Activated naive CD8-positive, alpha-beta T cell treated with anti-CD3 and anti-CD28 coated beads, Interleukin-2, amount 50 U/mL, for 24 hours (primary cell): Measurements from ENCODE around the gene EDNRA.
A peak's percentile ranks its signal among the peaks of the same experiment; 100 is the strongest.

ENCODE experiments used
- ATAC-seq: fragments of 150-1000 bp; cut with Tn5 transposase; one replicate; pipeline ENCODE4 v1.10.0; 2021
- DNase-seq: peaks from one replicate; pipeline ENCODE4 v3.0.0; 2021
- H3K27ac Mint-ChIP-seq: one replicate; pipeline ENCODE4 v1.8.0; 2021; ENCODE audit warnings: mild to moderate bottlenecking, mixed read lengths
- H3K27me3 Mint-ChIP-seq: one replicate; pipeline ENCODE4 v1.8.0; 2021; ENCODE audit warnings: mixed read lengths
- H3K36me3 Mint-ChIP-seq: one replicate; pipeline ENCODE4 v1.8.0; 2021; ENCODE audit warnings: low read depth, mixed read lengths
- H3K4me1 Mint-ChIP-seq: one replicate; pipeline ENCODE4 v1.8.0; 2021; ENCODE audit warnings: mixed read lengths
- H3K4me3 Mint-ChIP-seq: one replicate; pipeline ENCODE4 v1.8.0; 2021; ENCODE audit warnings: mild to moderate bottlenecking, moderate library complexity, mixed read lengths
- H3K9me3 Mint-ChIP-seq: one replicate; pipeline ENCODE4 v1.8.0; 2021; ENCODE audit warnings: mixed read lengths

EDNRA gene

GRCh38 chr4:147542229-147542990 is 61.5 kb downstream of the EDNRA start:
- Mint-ChIP-seq H3K27me3 (peaks cover 4% of the 10 kb centered on the region), H3K9me3 (no peaks in the 10 kb centered on the region), H3K4me3 (no peak overlapping the region), H3K27ac (no peak overlapping the region), H3K4me1 (no peaks in the 10 kb centered on the region), H3K36me3 (no peaks in the 10 kb centered on the region)
- DNase-seq (no peak), ATAC-seq (no peak)

GRCh38 chr4:147543034-147543433 is 62.1 kb downstream of the EDNRA start:
- no peak overlapping the region for H3K27ac Mint-ChIP-seq
- H3K27me3 Mint-ChIP-seq, result peaks cover 4% of the 10 kb centered on the region
- no peaks in the 10 kb centered on the region for H3K4me1 Mint-ChIP-seq
- no peak for DNase-seq
- H3K9me3 Mint-ChIP-seq, result no peaks in the 10 kb centered on the region
- ATAC-seq, result no peak
- H3K4me3 Mint-ChIP-seq, result no peak overlapping the region
- no peaks in the 10 kb centered on the region for H3K36me3 Mint-ChIP-seq

GRCh38 chr4:147546349-147546748 is 65.5 kb downstream of the EDNRA start:
- DNase-seq (no peak), ATAC-seq (no peak)
- Mint-ChIP-seq H3K9me3 (no peaks in the 10 kb centered on the region), H3K27ac (no peak overlapping the region), H3K4me3 (no peak overlapping the region), H3K27me3 (peaks cover 3% of the 10 kb centered on the region), H3K4me1 (no peaks in the 10 kb centered on the region), H3K36me3 (no peaks in the 10 kb centered on the region)

GRCh38 chr4:147547314-147548056 is 66.6 kb downstream of the EDNRA start:
- Mint-ChIP-seq H3K9me3 (peaks cover 4% of the 10 kb centered on the region), H3K4me1 (no peaks in the 10 kb centered on the region), H3K27ac (no peak overlapping the region), H3K36me3 (no peaks in the 10 kb centered on the region), H3K4me3 (no peak overlapping the region), H3K27me3 (peaks cover 3% of the 10 kb centered on the region)
- ATAC-seq (peak; percentile 40), DNase-seq (no peak)

- ATAC-seq (no peak), DNase-seq (no peak)
- no peaks in the 10 kb centered on the region for H3K36me3 Mint-ChIP-seq
- H3K27me3 Mint-ChIP-seq, result peaks cover 3% of the 10 kb centered on the region
- no peak overlapping the region for H3K4me3 Mint-ChIP-seq
- H3K27ac Mint-ChIP-seq, result no peak overlapping the region
- H3K4me1 Mint-ChIP-seq, result no peaks in the 10 kb centered on the region
- peaks cover 4% of the 10 kb centered on the region for H3K9me3 Mint-ChIP-seq
These were observed 67.4 kb downstream of the EDNRA start for GRCh38 chr4:147548256-147548655.

GRCh38 chr4:147550626-147551246 is 69.8 kb downstream of the EDNRA start:
- H3K27ac Mint-ChIP-seq, result no peak overlapping the region
- ATAC-seq (peak; percentile 46), DNase-seq (no peak)
- H3K36me3 Mint-ChIP-seq, result no peaks in the 10 kb centered on the region
- H3K4me3 Mint-ChIP-seq, result no peak overlapping the region
- H3K9me3 Mint-ChIP-seq, result peaks cover 4% of the 10 kb centered on the region
- peaks cover 3% of the 10 kb centered on the region for H3K27me3 Mint-ChIP-seq
- no peaks in the 10 kb centered on the region for H3K4me1 Mint-ChIP-seq

GRCh38 chr4:147560625-147561024 is 79.7 kb downstream of the EDNRA start:
- H3K27ac Mint-ChIP-seq, result no peak overlapping the region
- DNase-seq (no peak), ATAC-seq (no peak)
- no peaks in the 10 kb centered on the region for H3K9me3 Mint-ChIP-seq
- H3K4me1 Mint-ChIP-seq, result no peaks in the 10 kb centered on the region
- H3K4me3 Mint-ChIP-seq, result no peak overlapping the region
- H3K27me3 Mint-ChIP-seq, result no peaks in the 10 kb centered on the region
- no peaks in the 10 kb centered on the region for H3K36me3 Mint-ChIP-seq

GRCh38 chr4:147566762-147567161 is 85.9 kb downstream of the EDNRA start:
- Mint-ChIP-seq H3K36me3 (no peaks in the 10 kb centered on the region), H3K9me3 (no peaks in the 10 kb centered on the region), H3K27me3 (peaks cover 5% of the 10 kb centered on the region), H3K27ac (no peak overlapping the region), H3K4me3 (no peak overlapping the region), H3K4me1 (no peaks in the 10 kb centered on the region)
- DNase-seq (no peak), ATAC-seq (no peak)

- H3K27ac Mint-ChIP-seq, result no peak overlapping the region
- H3K4me3 Mint-ChIP-seq, result no peak overlapping the region
- H3K27me3 Mint-ChIP-seq, result peaks cover 5% of the 10 kb centered on the region
- DNase-seq (no peak), ATAC-seq (no peak)
- H3K4me1 Mint-ChIP-seq, result no peaks in the 10 kb centered on the region
- no peaks in the 10 kb centered on the region for H3K36me3 Mint-ChIP-seq
- no peaks in the 10 kb centered on the region for H3K9me3 Mint-ChIP-seq
These were observed 86.4 kb downstream of the EDNRA start for GRCh38 chr4:147567276-147567675.

- ATAC-seq, result no peak
- no peak overlapping the region for H3K4me3 Mint-ChIP-seq
- no peaks in the 10 kb centered on the region for H3K4me1 Mint-ChIP-seq
- peaks cover 5% of the 10 kb centered on the region for H3K27me3 Mint-ChIP-seq
- H3K27ac Mint-ChIP-seq, result no peak overlapping the region
- no peaks in the 10 kb centered on the region for H3K36me3 Mint-ChIP-seq
- H3K9me3 Mint-ChIP-seq, result no peaks in the 10 kb centered on the region
- DNase-seq, result no peak
These were observed 89.7 kb downstream of the EDNRA start for GRCh38 chr4:147570616-147571015.

- no peak for DNase-seq
- Mint-ChIP-seq H3K27me3 (peaks cover 5% of the 10 kb centered on the region), H3K4me3 (no peak overlapping the region), H3K36me3 (no peaks in the 10 kb centered on the region), H3K9me3 (no peaks in the 10 kb centered on the region), H3K4me1 (no peaks in the 10 kb centered on the region), H3K27ac (no peak overlapping the region)
- ATAC-seq, result no peak
These were observed 90.3 kb downstream of the EDNRA start for GRCh38 chr4:147571036-147571770.

- no peak overlapping the region for H3K4me3 Mint-ChIP-seq
- no peaks in the 10 kb centered on the region for H3K36me3 Mint-ChIP-seq
- ATAC-seq (no peak), DNase-seq (no peak)
- peaks cover 7% of the 10 kb centered on the region for H3K27me3 Mint-ChIP-seq
- H3K4me1 Mint-ChIP-seq, result no peaks in the 10 kb centered on the region
- no peak overlapping the region for H3K27ac Mint-ChIP-seq
- H3K9me3 Mint-ChIP-seq, result no peaks in the 10 kb centered on the region
These were observed 95.2 kb downstream of the EDNRA start for GRCh38 chr4:147576084-147576483.

- Mint-ChIP-seq H3K4me3 (no peak overlapping the region), H3K9me3 (no peaks in the 10 kb centered on the region), H3K4me1 (no peaks in the 10 kb centered on the region), H3K36me3 (no peaks in the 10 kb centered on the region), H3K27ac (no peak overlapping the region), H3K27me3 (peaks cover 5% of the 10 kb centered on the region)
- no peak for ATAC-seq
- no peak for DNase-seq
These were observed 97.2 kb downstream of the EDNRA start for GRCh38 chr4:147578051-147578476.

GRCh38 chr4:147578593-147578992 is 97.7 kb downstream of the EDNRA start:
- no peaks in the 10 kb centered on the region for H3K36me3 Mint-ChIP-seq
- no peak overlapping the region for H3K4me3 Mint-ChIP-seq
- H3K4me1 Mint-ChIP-seq, result no peaks in the 10 kb centered on the region
- H3K9me3 Mint-ChIP-seq, result no peaks in the 10 kb centered on the region
- no peak overlapping the region for H3K27ac Mint-ChIP-seq
- peaks cover 5% of the 10 kb centered on the region for H3K27me3 Mint-ChIP-seq
- no peak for ATAC-seq
- no peak for DNase-seq
